Kidney epithelial cell (primary cell): Measurements from ENCODE around the gene SPTBN2. TPM values are rescaled to one million over a fixed set of nuclear protein-coding genes. Genes with fewer than 3 reads are reported as not detected.

Experiments used
- DNase-seq: peaks from one replicate; pipeline ENCODE4 v3.0.0-alpha.2; 2010; ENCODE audit warnings: low read depth
- H3K27me3 ChIP-seq: 2 replicates; pipeline ENCODE4 v1.6.0; 2011; ENCODE audit warnings: low read length; ENCODE audit not compliant: control insufficient read depth, insufficient read depth
- H3K36me3 ChIP-seq: 2 replicates; pipeline ENCODE4 v1.5.1; 2011; ENCODE audit warnings: low read length; ENCODE audit not compliant: control insufficient read depth, insufficient read depth
- H3K4me3 ChIP-seq: 2 replicates; pipeline ENCODE4 v1.5.1; 2011; ENCODE audit warnings: low read depth, mild to moderate bottlenecking, control low read depth, low read length
- CTCF ChIP-seq: IDR thresholded peaks from 2 replicates; pipeline ENCODE4 v1.5.1; 2011; ENCODE audit warnings: mild to moderate bottlenecking, moderate library complexity, low read length, control low read depth, inconsistent platforms; ENCODE audit not compliant: insufficient read depth, poor library complexity, severe bottlenecking
- total RNA-seq: library from RNA; depleted of rRNA; stranded (reverse); fragments of >200 nt; gene quantifications from 2 replicates; pipeline ENCODE4 v1.2.3, GENCODE V29; 2015

SPTBN2 gene
- total RNA-seq, 1 donor from 2014 or later = 79.4 TPM

- H3K36me3 ChIP-seq = peaks cover 2% of the 10 kb centered on the region
- no peak overlapping the region for H3K4me3 ChIP-seq
- DNase-seq = no peak
- TF ChIP-seq CTCF = no peak
- H3K27me3 ChIP-seq = no peaks in the 10 kb centered on the region
Observed at GRCh38 chr11:66698491-66698890, 30.5 kb downstream of the SPTBN2 start.

- Histone ChIP-seq H3K27me3 (no peaks in the 10 kb centered on the region), H3K4me3 (no peak overlapping the region), H3K36me3 (peaks cover 2% of the 10 kb centered on the region)
- DNase-seq = no peak
- TF ChIP-seq CTCF = no peak
Observed at GRCh38 chr11:66697988-66698387, 31.0 kb downstream of the SPTBN2 start.

GRCh38 chr11:66696146-66696545 is 32.9 kb downstream of the SPTBN2 start:
- TF ChIP-seq CTCF = no peak
- Histone ChIP-seq H3K27me3 (no peaks in the 10 kb centered on the region), H3K4me3 (no peak overlapping the region), H3K36me3 (peaks cover 3% of the 10 kb centered on the region)
- no peak for DNase-seq

GRCh38 chr11:66694732-66695207 is 34.2 kb downstream of the SPTBN2 start:
- TF ChIP-seq CTCF = peak; percentile 99
- Histone ChIP-seq H3K27me3 (no peaks in the 10 kb centered on the region), H3K36me3 (peaks cover 2% of the 10 kb centered on the region), H3K4me3 (no peak overlapping the region)
- DNase-seq = peak; percentile 96

GRCh38 chr11:66694056-66694410 is 35.0 kb downstream of the SPTBN2 start:
- no peak for DNase-seq

More at GRCh38 chr11:66694056-66694410, 35.0 kb downstream of the SPTBN2 start:
- no peak for TF ChIP-seq CTCF
- Histone ChIP-seq H3K27me3 (no peaks in the 10 kb centered on the region), H3K36me3 (peaks cover 2% of the 10 kb centered on the region), H3K4me3 (no peak overlapping the region)
